ENCODE measurements around the gene HDAC4.

GRCh38 chr2:239087046-239087710 lies 313.6 kb downstream of the HDAC4 start:
- TF ChIP-seq EP300 (IDR thresholded peaks at IDR 0.05; ENCODE audit: borderline replicate concordance) (no peak), REST (IDR thresholded peaks at IDR 0.05; ENCODE audit: low read depth) (no peak), USF1 (IDR thresholded peaks at IDR 0.05) (no peak), RAD21 (IDR thresholded peaks at IDR 0.05; ENCODE audit: low read depth) (no peak), EGR1 (IDR thresholded peaks at IDR 0.05) (no peak), ZBTB7A (IDR thresholded peaks at IDR 0.05; ENCODE audit: low read depth) (no peak), YY1 (IDR thresholded peaks at IDR 0.05; ENCODE audit: low read depth) (no peak), TCF12 (IDR thresholded peaks at IDR 0.05; ENCODE audit: low read depth) (no peak), FOXM1 (IDR thresholded peaks at IDR 0.05; ENCODE audit: borderline replicate concordance, low read depth) (no peak), MAX (IDR thresholded peaks at IDR 0.05) (no peak), TAF1 (IDR thresholded peaks at IDR 0.05; ENCODE audit: low read depth) (no peak), CEBPB (IDR thresholded peaks at IDR 0.05) (no peak)

All from Ishikawa (cell line).